NCI-H187 treated with DMSO at 0.1 percent for 48 hours (cell line): ENCODE data around the gene CNTRL.
"Not testable (repeated sequence)": the region's sequence is repeated elsewhere in the genome, so short reads cannot be mapped to it uniquely, and the experiment has no call there.

Experiments
- DNase-seq: peaks from one replicate; lab custom pipeline; 2025; lab: John Stamatoyannopoulos, UW

The CNTRL gene

DNA sequence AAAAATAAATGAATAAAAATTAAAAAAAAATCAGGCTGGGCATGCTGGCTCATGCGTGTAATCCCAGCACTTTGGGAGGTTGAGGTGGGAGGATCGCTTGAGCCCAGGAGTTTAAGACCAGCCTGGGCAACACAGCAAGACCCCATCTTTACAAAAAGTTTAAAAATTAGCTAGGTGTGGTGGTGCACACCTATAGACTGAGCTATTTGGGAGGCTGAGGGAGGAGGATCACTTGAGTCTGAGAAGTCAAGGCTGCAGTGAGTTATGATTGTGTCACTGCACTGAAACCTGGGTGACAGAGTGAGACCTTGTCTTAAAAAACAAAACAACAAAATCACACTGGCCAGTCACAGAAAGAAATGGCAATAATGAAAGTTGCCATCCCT is 3.4 kb upstream of the CNTRL start:
- no peak for DNase-seq

DNA sequence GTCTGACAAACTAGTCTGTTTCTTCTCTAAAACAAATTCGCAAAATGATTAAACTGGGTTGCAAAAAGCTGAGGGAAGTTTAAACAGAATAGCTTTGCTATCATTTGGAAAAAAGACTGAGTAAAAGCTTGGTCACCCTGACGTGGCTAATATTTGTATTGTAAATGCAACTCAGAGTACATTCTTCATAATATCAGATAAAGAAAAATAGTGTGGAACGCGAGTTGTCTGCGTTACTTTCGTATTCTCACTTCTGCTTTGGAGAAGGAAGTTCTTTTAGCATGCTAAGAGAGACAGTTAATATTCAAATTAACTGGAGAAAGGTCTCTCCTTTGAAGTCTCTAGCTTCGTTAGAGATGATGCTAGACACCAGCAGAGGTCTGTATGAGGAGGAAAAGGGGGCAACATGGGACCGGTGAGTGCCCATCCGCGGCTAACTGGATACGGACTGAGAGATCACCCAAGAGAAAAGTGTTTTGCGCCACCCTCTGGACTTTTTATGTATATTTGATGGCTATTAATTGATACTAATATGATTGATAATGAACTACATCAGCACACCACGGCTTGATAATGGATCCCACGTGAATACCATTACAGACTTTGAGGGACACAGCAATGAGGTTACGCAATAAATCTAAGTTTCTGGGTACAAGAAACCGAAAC is 2.9 kb upstream of the CNTRL start:
- DNase-seq: no peak

DNA sequence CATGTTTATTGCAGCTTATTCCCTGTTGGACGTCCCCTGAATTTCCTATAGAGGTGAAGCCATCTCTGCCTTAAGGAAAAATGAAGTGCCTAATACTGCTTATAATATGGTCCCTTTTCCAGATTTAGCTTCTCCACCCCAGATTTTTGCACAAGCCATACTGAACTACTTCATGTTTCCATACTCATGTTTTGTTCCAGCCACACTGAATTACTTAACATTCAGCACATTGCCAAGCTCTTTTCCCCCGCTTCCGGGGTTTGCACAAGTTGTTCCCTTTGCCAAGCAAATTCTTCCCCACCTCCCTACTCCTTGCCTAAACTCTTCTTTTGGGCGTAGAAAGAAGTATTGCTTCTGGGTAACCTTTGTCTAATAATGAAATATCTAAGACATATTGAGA is 1.7 kb upstream of the CNTRL start:
- no peak for DNase-seq

DNA sequence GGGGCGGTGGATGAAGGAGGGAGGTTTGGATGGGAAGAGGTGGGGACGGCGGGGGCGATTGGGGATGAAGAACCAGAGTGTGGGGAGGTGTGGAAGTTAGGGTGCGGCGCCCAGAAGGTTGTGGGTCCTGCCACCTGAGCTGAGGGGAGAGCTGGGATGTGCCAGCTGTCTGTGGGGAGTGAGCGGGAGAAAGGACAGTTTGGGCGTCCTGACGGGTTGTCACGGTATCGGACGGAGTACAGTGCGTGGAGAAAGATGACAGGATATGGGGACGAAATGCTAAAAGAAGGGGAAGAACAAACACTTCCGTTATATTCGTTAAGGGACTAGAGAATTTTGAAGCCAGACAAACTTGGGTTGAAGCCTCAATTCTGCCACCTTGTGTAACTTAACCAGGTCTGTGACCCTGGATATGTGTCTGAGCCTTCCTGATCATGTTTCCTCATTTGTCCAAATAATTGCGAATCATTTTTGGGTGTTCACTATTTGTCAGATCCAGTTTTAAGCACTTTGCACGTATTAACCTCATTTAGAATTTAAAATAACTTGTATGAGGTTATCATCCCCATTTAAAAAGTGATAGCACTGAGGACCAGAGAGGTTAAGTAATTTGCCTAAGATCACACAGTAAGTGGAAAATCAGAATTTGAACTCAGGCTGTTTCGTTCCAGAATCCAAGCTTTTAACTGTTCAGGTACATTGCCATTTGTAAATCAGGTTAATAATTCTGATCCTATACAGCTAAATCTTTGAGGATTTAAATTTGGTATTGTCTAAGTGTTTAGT is 689 bp downstream of the CNTRL start:
- no peak for DNase-seq

DNA sequence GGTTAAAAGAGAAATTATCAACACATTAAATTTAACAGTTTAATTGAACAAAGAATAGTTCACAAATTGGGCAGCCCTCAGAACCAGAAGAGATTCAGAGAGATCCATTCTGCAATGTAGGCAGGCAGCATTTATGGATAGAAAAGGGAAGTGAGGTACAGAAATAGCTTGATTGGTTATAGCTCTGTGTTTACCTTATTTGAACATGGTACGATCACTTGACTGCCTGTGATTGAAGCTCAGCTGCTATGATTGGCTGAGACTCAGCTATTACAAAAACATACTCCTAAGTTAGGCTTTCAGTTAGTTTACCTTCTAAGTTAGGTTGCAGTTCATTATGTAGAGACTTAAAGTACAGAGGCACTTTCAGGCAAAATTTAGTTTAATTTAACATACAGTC is 7.3 kb downstream of the CNTRL start:
- no peak for DNase-seq

DNA sequence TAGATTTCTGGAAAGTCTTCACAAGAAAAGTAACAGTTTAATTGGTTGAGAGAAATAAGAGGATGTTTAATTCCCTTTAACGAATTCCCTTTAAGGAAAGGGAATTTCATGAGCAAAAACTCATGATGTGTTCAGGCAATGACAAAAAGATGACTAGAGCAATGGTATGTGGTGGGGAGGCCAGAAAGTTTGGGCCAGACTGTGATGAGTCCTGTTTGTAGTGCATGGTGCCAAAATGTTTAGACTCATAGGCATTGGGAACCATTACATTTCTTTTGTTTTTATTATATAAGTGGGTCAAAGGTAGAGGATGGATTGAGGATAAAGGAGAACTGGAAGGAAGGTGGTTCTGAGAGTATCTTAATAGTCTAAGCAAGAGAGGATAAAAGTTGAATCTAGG is 10.9 kb downstream of the CNTRL start:
- no peak for DNase-seq

DNA sequence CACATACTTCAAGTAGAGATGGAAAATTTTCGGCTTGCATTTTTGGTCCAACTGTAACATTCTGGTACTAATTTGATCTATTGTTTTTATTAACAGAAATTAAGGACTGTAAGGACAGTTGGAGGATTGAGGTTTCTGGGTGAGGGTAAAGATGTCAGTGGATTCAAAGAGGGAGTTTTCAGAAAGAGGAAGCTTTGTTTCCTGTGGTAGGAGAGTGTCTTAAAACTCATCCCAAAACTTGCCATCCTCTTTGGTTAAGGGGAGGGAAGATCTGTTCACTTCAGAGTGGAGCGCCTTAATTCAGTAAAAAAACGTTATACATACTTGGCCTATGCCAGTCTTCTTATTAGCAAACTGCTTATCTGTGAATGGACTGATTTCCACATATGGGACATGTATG is 13.8 kb downstream of the CNTRL start:
- DNase-seq: no peak

DNA sequence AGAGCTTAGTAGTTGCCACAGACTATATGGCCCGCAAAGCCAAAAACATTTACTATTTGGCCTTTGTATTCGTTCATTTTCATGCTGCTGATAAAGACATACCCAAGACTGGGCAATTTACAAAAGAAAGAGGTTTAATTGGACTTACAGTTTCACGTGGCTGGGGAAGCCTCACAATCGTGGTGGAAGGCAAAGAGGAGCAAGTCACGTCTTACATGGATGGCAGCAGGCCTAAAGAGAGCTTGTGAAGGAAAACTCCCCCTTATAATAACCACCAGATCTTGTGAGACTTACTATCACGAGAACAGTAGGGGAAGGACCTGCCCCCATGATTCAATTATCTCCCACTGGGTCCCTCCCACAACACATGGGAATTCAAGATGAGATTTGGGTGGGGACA is 16.0 kb downstream of the CNTRL start:
- DNase-seq: not testable (repeated sequence)

DNA sequence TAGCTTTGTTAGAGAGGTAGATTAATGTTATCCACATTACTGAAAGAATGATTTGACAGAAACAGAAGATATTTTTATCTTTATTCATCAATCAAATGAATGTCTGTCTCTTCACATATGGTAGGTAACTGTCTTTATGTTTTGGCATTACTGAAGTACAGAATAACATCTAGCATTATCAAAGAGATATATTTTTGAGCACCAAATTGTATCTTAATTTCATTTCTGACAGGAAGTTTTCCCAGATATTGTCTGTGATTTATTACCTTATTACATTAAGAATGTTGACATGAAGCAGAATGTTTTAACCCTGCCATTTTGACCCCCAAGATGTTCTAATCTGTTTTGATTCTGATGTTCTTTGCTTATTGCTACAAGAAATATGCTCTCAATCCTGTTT is 20.3 kb downstream of the CNTRL start:
- no peak for DNase-seq

DNA sequence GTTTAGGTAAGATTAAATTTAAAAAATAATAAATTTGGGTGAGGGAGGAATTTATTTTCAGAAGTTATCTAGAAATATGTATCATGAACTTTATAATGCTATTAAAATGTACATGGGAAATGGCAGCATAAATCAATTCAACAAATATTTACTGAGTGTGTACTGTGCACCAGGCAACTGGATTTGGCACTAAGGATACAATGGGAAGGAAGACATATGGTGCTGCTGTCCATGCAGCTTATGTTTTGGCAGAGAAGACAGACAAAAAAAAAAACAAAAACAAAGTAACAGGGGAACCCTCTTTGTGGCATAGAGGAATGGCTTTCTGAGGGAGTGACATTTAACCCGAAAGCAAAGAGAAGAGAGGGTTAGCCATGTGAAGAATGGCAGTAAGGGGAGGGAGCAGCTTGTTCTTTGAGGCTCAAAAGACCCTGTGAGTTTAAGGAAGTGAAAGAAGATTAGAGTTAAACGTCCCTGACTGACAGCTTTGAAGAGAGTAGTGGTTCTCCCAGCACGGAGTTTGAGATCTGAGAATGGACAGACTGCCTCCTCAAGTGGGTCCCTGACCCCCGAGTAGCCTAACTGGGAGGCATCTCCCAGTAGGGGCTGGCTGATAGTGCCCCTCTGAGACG is 23.9 kb downstream of the CNTRL start:
- no peak for DNase-seq

DNA sequence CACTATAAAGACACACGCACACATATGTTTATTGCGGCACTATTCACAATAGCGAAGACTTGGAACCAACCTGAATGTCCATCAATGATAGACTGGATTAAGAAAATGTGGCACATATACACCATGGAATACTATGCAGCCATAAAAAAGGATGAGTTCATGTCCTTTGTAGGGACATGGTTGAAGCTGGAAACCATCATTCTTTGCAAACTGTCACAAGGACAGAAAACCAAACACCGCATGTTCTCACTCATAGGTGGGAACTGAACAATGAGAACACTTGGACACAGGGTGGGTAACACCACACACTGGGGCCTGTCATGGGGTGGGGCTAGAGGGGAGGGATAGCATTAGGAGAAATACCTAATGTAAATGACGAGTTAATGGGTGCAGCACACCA is 29.3 kb downstream of the CNTRL start:
- not testable (repeated sequence) for DNase-seq

DNA sequence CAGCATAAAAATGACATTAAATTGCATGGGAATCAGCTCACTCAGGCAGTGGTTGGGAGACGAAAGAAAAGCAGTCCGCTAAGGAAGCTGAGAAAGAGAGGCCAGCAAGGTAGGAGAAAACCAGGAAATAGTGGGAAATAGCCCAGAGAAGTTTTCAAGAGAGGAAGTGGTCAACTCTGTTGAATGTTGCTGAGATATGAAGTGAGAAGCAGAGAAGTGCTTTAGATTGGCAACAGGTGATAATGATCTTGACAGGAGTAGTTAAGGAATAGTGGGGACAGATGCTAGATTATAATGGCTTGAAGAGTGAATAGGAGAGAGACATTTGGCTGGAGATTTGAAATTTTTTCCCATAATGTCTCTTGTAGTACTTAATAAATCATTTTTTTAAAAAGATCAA is 30.8 kb downstream of the CNTRL start:
- no peak for DNase-seq

DNA sequence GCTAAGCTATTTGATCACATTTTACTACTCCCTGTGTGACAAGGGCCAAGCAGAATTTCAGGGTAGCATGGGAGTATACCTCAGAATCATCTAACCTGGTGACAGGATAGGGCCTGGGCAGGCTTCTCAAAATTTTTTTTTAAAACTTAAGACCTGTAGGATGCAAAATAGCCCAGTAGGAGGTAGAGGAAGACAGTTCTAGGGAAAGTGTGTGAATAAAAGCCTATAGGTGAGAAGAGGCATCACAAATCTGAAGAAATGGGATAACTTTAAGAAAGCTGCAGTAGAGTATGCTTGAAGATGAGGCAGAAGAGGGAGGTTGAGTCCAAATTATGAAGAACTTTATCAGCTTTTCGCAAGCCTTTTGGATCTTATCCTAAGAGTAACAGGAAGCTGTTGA is 32.3 kb downstream of the CNTRL start:
- no peak for DNase-seq

DNA sequence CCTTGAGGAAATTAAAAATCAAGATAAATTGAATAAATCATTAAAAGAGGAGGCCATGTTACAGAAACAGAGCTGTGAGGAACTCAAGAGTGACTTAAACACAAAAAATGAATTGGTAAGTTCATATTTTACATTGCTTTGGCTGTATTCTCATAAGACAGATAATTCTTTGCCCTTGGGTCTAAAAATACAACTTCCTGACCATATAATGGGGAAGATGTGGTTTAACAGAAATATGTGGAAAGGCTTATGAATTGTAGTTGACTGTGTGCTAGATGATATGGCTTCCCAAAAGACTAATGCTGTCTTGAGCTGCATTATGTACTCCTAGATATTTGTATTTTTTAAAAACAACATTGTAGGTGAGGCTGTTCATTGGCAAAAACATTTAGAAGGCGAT is 33.1 kb downstream of the CNTRL start:
- DNase-seq: no peak

DNA sequence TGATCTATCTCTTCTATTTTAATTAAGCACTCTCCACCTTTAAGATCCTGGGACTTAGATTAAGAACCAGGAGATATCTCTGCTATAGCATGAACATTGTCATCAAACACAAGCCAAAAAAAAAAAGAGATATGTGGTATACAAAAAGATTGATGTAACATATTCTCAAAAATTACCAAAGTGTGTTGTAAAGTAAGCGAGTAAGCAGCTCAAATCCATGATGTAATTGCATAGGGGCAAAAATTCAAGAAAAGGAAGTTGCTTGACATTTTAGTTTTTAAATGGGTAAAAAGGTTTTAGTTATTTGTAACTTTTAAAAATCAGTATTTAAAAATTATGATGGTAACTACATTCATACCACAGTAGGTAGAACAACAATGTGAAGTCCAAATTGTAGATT is 40.7 kb downstream of the CNTRL start:
- DNase-seq: no peak

DNA sequence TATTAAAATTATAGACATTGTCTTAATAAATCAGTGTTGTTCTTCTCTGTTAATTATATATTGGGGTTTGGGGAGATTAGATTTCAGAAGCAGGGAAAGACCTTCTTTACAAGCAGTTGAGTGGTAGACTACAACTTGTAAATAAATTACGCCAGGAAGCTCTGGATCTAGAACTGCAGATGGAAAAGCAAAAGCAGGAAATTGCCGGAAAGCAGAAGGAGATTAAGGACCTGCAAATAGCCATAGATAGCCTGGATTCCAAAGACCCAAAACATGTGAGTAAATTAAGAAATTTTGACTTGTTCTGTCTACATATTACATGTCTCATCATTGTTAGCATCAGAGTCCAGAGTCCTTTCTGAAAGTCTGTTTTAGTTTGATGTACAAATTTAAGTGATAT is 43.5 kb downstream of the CNTRL start:
- DNase-seq: no peak

DNA sequence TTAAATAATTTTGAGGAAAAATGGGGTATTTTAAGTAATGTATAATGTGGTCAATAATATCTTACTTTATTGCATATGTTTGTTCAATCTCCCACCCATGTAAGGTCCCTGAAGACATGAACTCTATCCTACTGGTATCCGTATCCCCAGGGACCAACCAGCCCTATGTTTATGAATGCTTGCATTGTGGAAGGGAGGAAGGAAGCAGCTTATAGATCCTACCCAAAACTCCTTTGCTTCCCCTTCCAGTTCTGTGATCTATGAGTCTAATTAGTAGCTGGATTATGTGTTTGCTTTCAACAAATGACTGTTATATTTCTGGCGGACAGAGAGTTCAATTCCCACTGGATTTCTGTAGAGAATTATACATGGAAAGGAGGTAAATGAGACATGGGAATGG is 45.6 kb downstream of the CNTRL start:
- DNase-seq: no peak

DNA sequence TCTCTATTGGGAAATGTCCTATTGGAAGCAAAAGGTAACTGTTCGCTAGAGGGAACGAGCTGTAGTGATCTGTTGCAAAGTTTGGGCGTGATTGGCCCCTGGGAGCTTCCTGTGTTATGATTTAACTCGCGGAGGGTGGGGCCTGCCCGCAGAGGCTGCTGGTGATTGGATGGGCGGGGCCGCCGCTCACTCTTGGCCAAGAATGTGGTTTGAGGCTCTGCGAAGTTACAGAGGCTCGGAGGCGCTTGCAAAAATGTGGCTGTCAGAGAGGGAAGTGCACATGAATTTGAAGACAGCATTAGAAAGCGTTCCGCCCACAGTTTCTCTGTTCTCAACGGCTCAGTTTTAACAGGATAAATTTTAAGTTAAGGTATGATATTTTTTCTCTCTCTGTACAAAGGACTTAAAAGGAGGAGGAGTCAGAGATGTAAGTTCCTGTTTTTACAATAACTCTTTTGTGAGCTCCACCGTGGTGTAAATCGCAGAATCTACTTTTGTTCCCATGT is 46.9 kb downstream of the CNTRL start:
- DNase-seq: no peak

DNA sequence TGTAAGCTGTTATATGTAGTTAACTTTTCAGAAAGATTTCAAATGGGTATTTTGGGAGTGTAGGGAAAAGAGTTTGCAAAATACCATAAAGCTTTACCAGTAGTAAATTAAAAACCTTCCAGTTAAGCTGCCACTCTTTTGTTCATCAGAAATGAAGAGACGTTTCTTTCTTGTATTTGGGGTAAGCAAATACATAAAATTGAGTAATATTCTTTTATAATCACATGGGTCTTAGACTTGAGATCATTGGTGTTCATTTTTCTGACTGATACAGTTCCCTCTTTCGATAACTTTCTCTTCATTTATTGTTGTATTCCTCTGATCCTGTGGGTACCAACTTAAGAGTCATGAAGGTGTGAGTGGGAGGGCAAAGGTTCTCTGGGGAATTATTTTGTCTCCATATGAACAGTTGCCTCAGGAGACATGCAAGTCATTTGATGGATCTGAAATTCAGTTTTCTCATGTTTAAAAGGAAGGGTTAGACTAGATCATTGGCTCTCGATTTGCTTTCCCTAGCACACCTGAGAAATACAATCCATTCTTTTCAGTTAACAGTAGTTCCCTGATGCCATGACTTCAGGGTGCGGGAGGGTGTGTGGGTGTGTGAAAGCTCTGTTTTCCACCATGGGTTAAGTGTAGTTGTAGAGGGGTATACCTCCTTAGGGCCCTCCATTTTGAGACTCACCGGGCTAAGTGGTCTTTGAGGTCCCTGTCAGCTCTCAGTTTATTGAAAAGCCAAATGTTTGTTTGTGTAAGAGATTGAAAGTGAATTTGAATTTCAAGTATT is 47.7 kb downstream of the CNTRL start:
- no peak for DNase-seq

DNA sequence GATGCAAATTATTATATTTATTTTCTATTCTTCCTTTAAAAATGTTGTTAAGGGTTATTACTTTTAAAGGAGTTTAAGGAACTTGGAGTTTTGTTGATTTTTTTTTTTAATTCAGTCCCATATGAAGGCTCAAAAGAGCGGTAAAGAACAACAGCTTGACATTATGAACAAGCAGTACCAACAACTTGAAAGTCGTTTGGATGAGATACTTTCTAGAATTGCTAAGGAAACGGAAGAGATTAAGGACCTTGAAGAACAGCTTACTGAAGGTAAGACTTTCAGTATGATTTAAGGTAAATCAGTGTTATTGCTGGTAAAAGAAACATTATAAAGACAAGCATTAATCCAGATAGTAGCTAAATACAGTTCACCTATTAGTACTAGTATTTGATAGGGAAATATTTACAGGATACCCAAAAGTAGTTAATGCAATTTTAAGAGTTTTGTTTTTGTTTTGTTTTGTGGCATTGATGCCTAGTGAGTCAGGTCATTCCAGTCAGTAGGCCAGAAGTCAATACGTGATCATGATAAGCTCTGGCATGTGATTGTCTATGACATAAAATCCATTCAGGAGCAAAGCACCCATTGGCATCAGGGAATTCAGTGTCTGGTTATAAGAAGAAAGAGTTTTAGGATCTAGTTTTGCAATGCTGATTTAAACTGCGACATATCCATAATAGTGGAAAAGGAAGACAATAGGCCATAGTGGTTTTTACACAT is 49.2 kb downstream of the CNTRL start:
- no peak for DNase-seq

DNA sequence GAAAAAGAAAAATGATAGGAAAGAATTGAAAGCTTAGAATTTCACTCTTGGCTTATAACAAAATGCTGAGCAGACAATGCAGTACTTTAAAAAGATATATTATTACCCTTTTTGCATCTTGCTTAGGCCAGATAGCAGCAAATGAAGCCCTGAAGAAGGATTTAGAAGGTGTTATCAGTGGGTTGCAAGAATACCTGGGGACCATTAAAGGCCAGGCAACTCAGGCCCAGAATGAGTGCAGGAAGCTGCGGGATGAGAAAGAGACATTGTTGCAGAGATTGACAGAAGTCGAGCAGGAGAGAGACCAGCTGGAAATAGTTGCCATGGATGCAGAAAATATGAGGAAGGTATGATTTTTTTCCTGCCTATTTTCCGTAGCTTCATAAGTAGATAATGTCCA is 50.8 kb downstream of the CNTRL start:
- DNase-seq: no peak

DNA sequence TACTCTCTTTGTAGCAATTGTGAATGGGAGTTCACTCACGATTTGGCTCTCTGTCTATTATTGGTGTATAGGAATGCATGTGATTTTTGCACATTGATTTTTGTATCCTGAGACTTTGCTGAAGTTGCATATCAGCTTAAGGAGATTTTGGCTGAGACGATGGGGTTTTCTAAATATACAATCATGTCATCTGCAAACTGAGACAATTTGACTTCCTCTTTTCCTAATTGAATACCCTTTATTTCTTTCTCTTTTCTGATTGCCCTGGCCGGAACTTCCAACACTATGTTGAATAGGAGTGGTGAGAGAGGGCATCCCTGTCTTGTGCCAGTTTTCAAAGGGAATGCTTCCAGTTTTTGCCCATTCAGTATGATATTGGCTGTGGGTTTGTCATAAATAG is 54.6 kb downstream of the CNTRL start:
- not testable (repeated sequence) for DNase-seq
